Measurements from ENCODE around the gene VAT1. TPM values are rescaled to one million over a fixed set of nuclear protein-coding genes. Genes with fewer than 3 reads are reported as not detected.

VAT1 gene
- polyA plus RNA-seq, 1 experiment = 236 TPM

GRCh38 chr17:42971589-42971988 is 50.6 kb downstream of the VAT1 start:
- POLR2A ChIA-PET = no interaction called here

GRCh38 chr17:42969001-42969581 is 53.1 kb downstream of the VAT1 start:
- H3K9me3 ChIP-seq (ENCODE audit: control insufficient read depth, insufficient read depth, low read length) = no peaks in the 10 kb centered on the region

More at GRCh38 chr17:42971589-42971988, 50.6 kb downstream of the VAT1 start:
- CTCF ChIA-PET = no interaction called here
- H3K27me3 ChIP-seq (ENCODE audit: control insufficient read depth, insufficient read depth, low read length) = no peaks in the 10 kb centered on the region
- TF ChIP-seq CTCF (IDR thresholded peaks at IDR 0.05; ENCODE audit: low read depth, low read length) = no peak
- no peak for DNase-seq (ENCODE audit: low read depth, low spot score)
- no peak overlapping the region for H3K4me3 ChIP-seq (ENCODE audit: low read depth, low read length)
- no peak overlapping the region for H3K27ac ChIP-seq (ENCODE audit: low read depth, low read length)
- H3K9me3 ChIP-seq (ENCODE audit: control insufficient read depth, insufficient read depth, low read length) = no peaks in the 10 kb centered on the region

GRCh38 chr17:42967925-42968324 is 54.3 kb downstream of the VAT1 start:
- POLR2A ChIA-PET = interaction anchor here (0.6 to 1.1 kb wide), 2 partner anchors 19 to 30 kb away, joined by 3 to 6 read pairs; partner anchors contain the start of gene RPL27
- CTCF ChIA-PET = interaction anchor here (1.5 kb wide), 1 partner anchor 30 kb away, joined by 10 read pairs; the partner anchor contains the start of gene RPL27
- DNase-seq (ENCODE audit: low read depth, low spot score) = no peak

More at GRCh38 chr17:42969001-42969581, 53.1 kb downstream of the VAT1 start:
- CTCF ChIA-PET = interaction anchor here (1.5 kb wide), 1 partner anchor 29 kb away, joined by 10 read pairs; the partner anchor contains the start of gene RPL27
- H3K4me3 ChIP-seq (ENCODE audit: low read depth, low read length) = no peak overlapping the region
- no peaks in the 10 kb centered on the region for H3K27me3 ChIP-seq (ENCODE audit: control insufficient read depth, insufficient read depth, low read length)
- H3K27ac ChIP-seq (ENCODE audit: low read depth, low read length) = no peak overlapping the region
- TF ChIP-seq CTCF (IDR thresholded peaks at IDR 0.05; ENCODE audit: low read depth, low read length) = no peak
- no peak for DNase-seq (ENCODE audit: low read depth, low spot score)
- POLR2A ChIA-PET = interaction anchor here (0.7 to 1.1 kb wide), 3 partner anchors 29 to 705 kb away, joined by 4 to 7 read pairs (median 6); partner anchors contain the start of gene RPL27

More at GRCh38 chr17:42967925-42968324, 54.3 kb downstream of the VAT1 start:
- Histone ChIP-seq H3K4me3 (ENCODE audit: low read depth, low read length) (no peak overlapping the region), H3K9me3 (ENCODE audit: control insufficient read depth, insufficient read depth, low read length) (no peaks in the 10 kb centered on the region), H3K27ac (ENCODE audit: low read depth, low read length) (no peak overlapping the region), H3K27me3 (ENCODE audit: control insufficient read depth, insufficient read depth, low read length) (no peaks in the 10 kb centered on the region)
- TF ChIP-seq CTCF (IDR thresholded peaks at IDR 0.05; ENCODE audit: low read depth, low read length) = no peak

Other genes starting within 250 kb of the VAT1 start
- gene VPS25, start 248.9 kb downstream of the VAT1 start, polyA plus RNA-seq (2011; rRNA removed) = 94.0 and 107 TPM in 2 replicates
- 2.3 and 2.7 TPM in 2 replicates for gene WNK4, start 241.8 kb downstream of the VAT1 start, polyA plus RNA-seq (2011; rRNA removed)
- gene COA3, start 223.7 kb downstream of the VAT1 start, polyA plus RNA-seq (2011; rRNA removed) = 86.7 and 96.3 TPM in 2 replicates
- gene CNTD1, start 223.5 kb downstream of the VAT1 start, polyA plus RNA-seq (2011; rRNA removed) = 0.09 and 0.14 TPM in 2 replicates
- 106 and 107 TPM in 2 replicates for gene BECN1, start 198.1 kb downstream of the VAT1 start, polyA plus RNA-seq (2011; rRNA removed)
- 111 and 129 TPM in 2 replicates for gene PSME3, start 189.0 kb downstream of the VAT1 start, polyA plus RNA-seq (2011; rRNA removed)
- 0.16 and 0.33 TPM in 2 replicates for gene AOC2, start 177.8 kb downstream of the VAT1 start, polyA plus RNA-seq (2011; rRNA removed)
- 0.10 and 0.12 TPM in 2 replicates for gene AOC3, start 171.2 kb downstream of the VAT1 start, polyA plus RNA-seq (2011; rRNA removed)
- gene G6PC1, start 121.6 kb downstream of the VAT1 start, polyA plus RNA-seq (2011; rRNA removed) = not detected in 2 replicates
- gene AARSD1, start 57.9 kb downstream of the VAT1 start, polyA plus RNA-seq (2011; rRNA removed) = 39.7 and 39.8 TPM in 2 replicates
- gene PTGES3L, start 42.3 kb downstream of the VAT1 start, polyA plus RNA-seq (2011; rRNA removed) = 1.8 and 1.9 TPM in 2 replicates
- gene RUNDC1, start 41.8 kb downstream of the VAT1 start, polyA plus RNA-seq (2011; rRNA removed) = 8.7 and 9.4 TPM in 2 replicates
- 4,202 and 4,485 TPM in 2 replicates for gene RPL27, start 24.0 kb downstream of the VAT1 start, polyA plus RNA-seq (2011; rRNA removed)
- gene IFI35, start 15.6 kb downstream of the VAT1 start, polyA plus RNA-seq (2011; rRNA removed) = 24.1 and 25.7 TPM in 2 replicates
- gene RND2, start 2.8 kb upstream of the VAT1 start, polyA plus RNA-seq (2011; rRNA removed) = 1.7 and 2.1 TPM in 2 replicates
- 5.1 and 8.1 TPM in 2 replicates for gene BRCA1, start 103.0 kb upstream of the VAT1 start, polyA plus RNA-seq (2011; rRNA removed)
- gene NBR1, start 148.8 kb upstream of the VAT1 start, polyA plus RNA-seq (2011; rRNA removed) = 103 and 107 TPM in 2 replicates
- gene TMEM106A, start 189.5 kb upstream of the VAT1 start, polyA plus RNA-seq (2011; rRNA removed) = 4.5 and 5.1 TPM in 2 replicates
- not detected in 2 replicates for gene CCDC200, start 206.2 kb upstream of the VAT1 start, polyA plus RNA-seq (2011; rRNA removed)
- gene RNU2-1, start 211.6 kb upstream of the VAT1 start, polyA plus RNA-seq (2011; rRNA removed) = not detected in 2 replicates

All from AG04450 (cell line).